PC-9 (cell line): ENCODE results near the gene CPED1. TPM values are rescaled to one million over a fixed set of nuclear protein-coding genes. Genes with fewer than 3 reads are reported as not detected.

Source experiments
- BruUV-seq: library from RNA; stranded (reverse); fragments of 400-500 nt; replicated peaks from 2 replicates; lab custom pipeline; 2021; lab: Mats Ljungman, UMichigan
- CTCF ChIA-PET: fragments of 300-600 bp; sonication (Branson Sonifier 250); formaldehyde crosslinking; loops from one replicate; lab custom pipeline; 2022; ENCODE audit warnings: antibody characterized with exemption; lab: Charles Lee
- POLR2A ChIA-PET: fragments of 300-600 bp; sonication (Branson Sonifier 250); formaldehyde crosslinking; loops from one replicate; lab custom pipeline; 2022; ENCODE audit warnings: antibody characterized with exemption; ENCODE audit not compliant: unreplicated experiment; lab: Charles Lee
- DNase-seq, 2 experiments: peaks; one replicate each; pipeline versions ENCODE4 v3.0.0 to v3.0.0-alpha.2; 2015 to 2022; ENCODE audit warnings: mixed read lengths in 1 of 2
- H2AFZ ChIP-seq: fragments of 200-600 bp; sonication (generic); 2 replicates; pipeline ENCODE4 v1.8.1; 2017; ENCODE audit warnings: antibody characterized with exemption
- H3F3A ChIP-seq: fragments of 200-600 bp; sonication (generic); 2 replicates; pipeline ENCODE4 v1.8.1; 2017; ENCODE audit warnings: antibody characterized with exemption, mild to moderate bottlenecking, low read depth; ENCODE audit not compliant: insufficient read depth
- H3K27ac ChIP-seq: fragments of 200-600 bp; sonication (generic); 2 replicates; pipeline ENCODE4 v1.6.1; 2016; ENCODE audit warnings: mixed run types
- H3K27me3 ChIP-seq: fragments of 200-600 bp; sonication (generic); 2 replicates; pipeline ENCODE4 v1.6.1; 2016; ENCODE audit warnings: low read depth, mixed run types; ENCODE audit not compliant: insufficient read depth
- H3K36me3 ChIP-seq: fragments of 200-600 bp; sonication (generic); 2 replicates; pipeline ENCODE4 v1.6.1; 2016; ENCODE audit warnings: low read depth, mixed run types
- H3K4me1 ChIP-seq: fragments of 200-600 bp; sonication (generic); replicated peaks from 2 replicates; pipeline ENCODE4 v1.6.1; 2016; ENCODE audit warnings: mixed run types; ENCODE audit not compliant: insufficient read depth
- H3K4me2 ChIP-seq: fragments of 200-600 bp; sonication (generic); 2 replicates; pipeline ENCODE4 v1.6.1; 2017; ENCODE audit warnings: mixed run types
- H3K4me3 ChIP-seq: fragments of 200-600 bp; sonication (generic); 2 replicates; pipeline ENCODE4 v1.6.1; 2016; ENCODE audit warnings: mixed run types
- H3K79me2 ChIP-seq: fragments of 200-600 bp; sonication (generic); 2 replicates; pipeline ENCODE4 v1.6.1; 2017; ENCODE audit warnings: low read depth, mixed run types
- H3K9me2 ChIP-seq: fragments of 200-600 bp; sonication (generic); 2 replicates; pipeline ENCODE4 v1.8.1; 2017; ENCODE audit warnings: mild to moderate bottlenecking; ENCODE audit not compliant: insufficient read depth
- H3K9me3 ChIP-seq: fragments of 200-600 bp; sonication (generic); 2 replicates; pipeline ENCODE4 v1.8.1; 2016; ENCODE audit warnings: low read depth; ENCODE audit not compliant: insufficient read depth
- H4K20me1 ChIP-seq: fragments of 200-600 bp; sonication (generic); 2 replicates; pipeline ENCODE4 v1.8.1; 2017; ENCODE audit not compliant: insufficient read depth
- EZH2 ChIP-seq: fragments of 200-600 bp; sonication (generic); IDR thresholded peaks from 2 replicates; pipeline ENCODE4 v1.8.0; 2017; ENCODE audit warnings: antibody characterized with exemption, low read depth
- intact Hi-C: fragments of 100-400 bp; cut with micrococcal nuclease; formaldehyde crosslinking; loops from one replicate; pipeline ENCODE4 v1.10.0; 2022; ENCODE audit not compliant: unreplicated experiment
- total RNA-seq: library from RNA; stranded (reverse); gene quantifications from 2 replicates; pipeline ENCODE4 v1.2.3, GENCODE V29; 2021
- TF ChIP-seq, protein P1 (sequence below): fragments of 200-600 bp; sonication (generic); conservative IDR thresholded peaks from 2 replicates; pipeline ENCODE4 v1.6.1; 2017; ENCODE audit warnings: mixed run types, antibody characterized with exemption, mild to moderate bottlenecking, moderate library complexity

Gene CPED1
- total RNA-seq, 1 experiment from 2014 or later: 2.4 TPM

DNA sequence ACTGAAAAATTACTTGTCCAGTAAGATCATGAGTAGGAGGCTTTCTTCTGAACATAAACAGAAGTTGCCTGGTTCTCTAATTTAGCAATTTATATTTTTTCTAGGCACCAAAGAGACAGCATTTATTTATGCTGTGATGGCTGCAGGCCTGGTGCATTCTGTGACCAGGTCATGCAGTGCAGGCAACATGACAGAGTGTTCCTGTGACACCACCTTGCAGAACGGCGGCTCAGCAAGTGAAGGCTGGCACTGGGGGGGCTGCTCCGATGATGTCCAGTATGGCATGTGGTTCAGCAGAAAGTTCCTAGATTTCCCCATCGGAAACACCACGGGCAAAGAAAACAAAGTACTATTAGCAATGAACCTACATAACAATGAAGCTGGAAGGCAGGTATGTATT is 343.1 kb downstream of the CPED1 start:
- H3F3A ChIP-seq: no peaks in the 10 kb centered on the region
- H3K79me2 ChIP-seq: no peaks in the 10 kb centered on the region
- intact Hi-C loops: loop anchor here (10.0 kb wide), 1 partner anchor 347 kb away; the partner anchor contains the start of gene CPED1
- H3K4me3 ChIP-seq: no peak overlapping the region
- H3K36me3 ChIP-seq: no peaks in the 10 kb centered on the region
- no peak overlapping the region for H3K4me2 ChIP-seq
- no peak overlapping the region for H3K27ac ChIP-seq
- ChIA-PET POLR2A (no interaction called here), CTCF (no interaction called here)
- no peaks in the 10 kb centered on the region for H3K27me3 ChIP-seq
- no peak for TF ChIP-seq EZH2
- TF ChIP-seq, protein P1, sequence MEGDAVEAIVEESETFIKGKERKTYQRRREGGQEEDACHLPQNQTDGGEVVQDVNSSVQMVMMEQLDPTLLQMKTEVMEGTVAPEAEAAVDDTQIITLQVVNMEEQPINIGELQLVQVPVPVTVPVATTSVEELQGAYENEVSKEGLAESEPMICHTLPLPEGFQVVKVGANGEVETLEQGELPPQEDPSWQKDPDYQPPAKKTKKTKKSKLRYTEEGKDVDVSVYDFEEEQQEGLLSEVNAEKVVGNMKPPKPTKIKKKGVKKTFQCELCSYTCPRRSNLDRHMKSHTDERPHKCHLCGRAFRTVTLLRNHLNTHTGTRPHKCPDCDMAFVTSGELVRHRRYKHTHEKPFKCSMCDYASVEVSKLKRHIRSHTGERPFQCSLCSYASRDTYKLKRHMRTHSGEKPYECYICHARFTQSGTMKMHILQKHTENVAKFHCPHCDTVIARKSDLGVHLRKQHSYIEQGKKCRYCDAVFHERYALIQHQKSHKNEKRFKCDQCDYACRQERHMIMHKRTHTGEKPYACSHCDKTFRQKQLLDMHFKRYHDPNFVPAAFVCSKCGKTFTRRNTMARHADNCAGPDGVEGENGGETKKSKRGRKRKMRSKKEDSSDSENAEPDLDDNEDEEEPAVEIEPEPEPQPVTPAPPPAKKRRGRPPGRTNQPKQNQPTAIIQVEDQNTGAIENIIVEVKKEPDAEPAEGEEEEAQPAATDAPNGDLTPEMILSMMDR: no peak
- DNase-seq: no peak
- H3K9me2 ChIP-seq: no peaks in the 10 kb centered on the region
- H3K9me3 ChIP-seq: no peaks in the 10 kb centered on the region
- H2AFZ ChIP-seq: no peak overlapping the region
- no peaks in the 10 kb centered on the region for H3K4me1 ChIP-seq
- no peaks in the 10 kb centered on the region for H4K20me1 ChIP-seq
- no TSS peak for BruUV-seq

DNA sequence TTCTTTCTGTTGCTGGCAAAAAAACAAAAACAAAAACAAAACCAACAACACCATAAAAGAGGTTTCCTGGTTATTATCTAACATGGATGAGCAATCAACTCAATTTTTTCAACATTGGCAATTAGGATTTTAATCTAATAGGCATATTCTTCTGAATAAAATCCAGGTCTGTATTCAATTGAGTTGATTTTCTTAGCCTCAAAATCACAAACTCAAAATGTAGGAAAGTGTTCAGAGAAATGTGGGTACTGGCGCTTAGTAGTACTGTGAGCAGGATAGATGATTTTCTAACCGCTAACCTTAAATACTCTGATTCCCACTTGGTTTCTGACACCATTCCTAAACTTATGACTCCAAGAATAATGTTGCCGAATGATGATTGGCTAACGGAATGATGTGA is 345.9 kb downstream of the CPED1 start:
- TF ChIP-seq EZH2: no peak
- TF ChIP-seq, protein P1: no peak
- Histone ChIP-seq H3K79me2 (no peaks in the 10 kb centered on the region), H3F3A (no peaks in the 10 kb centered on the region), H3K4me2 (no peak overlapping the region), H3K9me2 (no peaks in the 10 kb centered on the region), H3K4me3 (no peak overlapping the region), H3K9me3 (no peaks in the 10 kb centered on the region), H3K4me1 (no peaks in the 10 kb centered on the region), H3K27me3 (no peaks in the 10 kb centered on the region), H3K27ac (no peak overlapping the region), H2AFZ (no peak overlapping the region), H4K20me1 (no peaks in the 10 kb centered on the region), H3K36me3 (no peaks in the 10 kb centered on the region)
- intact Hi-C loops: loop anchor here (10.0 kb wide), 1 partner anchor 350 kb away; the partner anchor contains the start of gene CPED1
- BruUV-seq: no TSS peak
- ChIA-PET CTCF (no interaction called here), POLR2A (no interaction called here)
- no peak for DNase-seq

DNA sequence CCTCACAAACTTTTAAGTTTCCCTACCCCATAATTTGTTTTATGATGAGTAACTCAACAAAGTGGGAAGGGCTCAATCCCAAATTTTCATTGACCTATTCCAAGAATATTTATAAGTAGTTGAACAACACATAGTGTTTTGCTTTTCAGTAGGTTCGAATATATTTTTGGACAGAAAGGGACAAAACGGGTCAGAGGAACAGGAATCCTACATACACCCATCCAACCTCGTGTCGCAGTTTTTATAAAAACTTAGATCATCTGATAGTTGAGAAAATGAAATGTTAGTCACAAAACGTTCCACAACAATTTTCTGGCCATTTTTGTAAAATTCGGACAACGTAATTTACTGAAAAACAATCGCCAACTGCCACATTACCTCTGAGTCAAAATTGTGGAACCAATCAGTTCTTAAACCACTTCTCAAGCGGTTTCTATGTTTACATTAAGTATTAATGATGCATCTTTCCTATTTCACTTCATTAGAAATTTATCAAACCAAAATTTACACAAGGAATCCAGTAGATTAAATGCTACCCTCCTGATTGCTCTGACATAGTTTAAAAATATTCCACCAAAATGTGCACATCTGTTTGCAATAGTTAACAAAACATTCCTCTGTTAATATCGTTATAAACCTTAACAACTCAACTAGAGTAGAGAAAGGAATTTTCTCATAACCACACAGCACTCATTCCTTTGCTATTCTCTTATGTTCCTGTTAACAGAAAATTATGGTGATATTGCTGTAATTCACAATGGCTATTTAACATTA is 346.6 kb downstream of the CPED1 start:
- Histone ChIP-seq H3K27me3 (no peaks in the 10 kb centered on the region), H3K79me2 (no peaks in the 10 kb centered on the region)
- no peak for TF ChIP-seq EZH2
- TF ChIP-seq, protein P1: no peak

More for the DNA sequence above, 346.6 kb downstream of the CPED1 start:
- no peak overlapping the region for H3K4me2 ChIP-seq
- no peaks in the 10 kb centered on the region for H3K9me2 ChIP-seq
- H2AFZ ChIP-seq: peak overlapping the region; percentile 20; the same call in 1 of the 2 replicates
- no peak overlapping the region for H3K27ac ChIP-seq
- DNase-seq: no peak
- ChIA-PET POLR2A (no interaction called here), CTCF (no interaction called here)
- no TSS peak for BruUV-seq
- no peaks in the 10 kb centered on the region for H3K9me3 ChIP-seq
- H3K36me3 ChIP-seq: no peaks in the 10 kb centered on the region
- H3K4me3 ChIP-seq: no peak overlapping the region
- H3K4me1 ChIP-seq: no peaks in the 10 kb centered on the region
- H4K20me1 ChIP-seq: no peaks in the 10 kb centered on the region
- intact Hi-C loops: loop anchor here (10.0 kb wide), 1 partner anchor 350 kb away; the partner anchor contains the start of gene CPED1
- H3F3A ChIP-seq: no peaks in the 10 kb centered on the region
